DOHH2 (cell line): ENCODE results near the gene MAMDC4.
"Not testable (repeated sequence)": the region's sequence is repeated elsewhere in the genome, so short reads cannot be mapped to it uniquely, and the experiment has no call there.

Source experiments
- CTCF ChIP-seq: fragments of 200-600 bp; sonication (generic); IDR thresholded peaks from one replicate; pipeline ENCODE4 v1.5.1; 2014; ENCODE audit warnings: antibody characterized with exemption, mild to moderate bottlenecking, low read depth, low read length; ENCODE audit not compliant: poor library complexity, severe bottlenecking
- EZH2phosphoT487 ChIP-seq: fragments of 200-600 bp; sonication (generic); IDR thresholded peaks from 2 replicates; pipeline ENCODE4 v1.6.1; 2017; ENCODE audit warnings: borderline replicate concordance, mild to moderate bottlenecking, antibody characterized with exemption, low read length, moderate library complexity, mixed read lengths

GRCh38 chr9:136842380-136842948 lies 9.7 kb upstream of the MAMDC4 start, which contains the start of gene AJM1:
- TF ChIP-seq CTCF, result peak; percentile 88
- not testable (repeated sequence) for TF ChIP-seq EZH2phosphoT487
